ENCODE measurements around the gene GUCY2F.

The GUCY2F gene

GRCh38 chrX:109481986-109482385 lies at the start of gene GUCY2F:
Gene GUCY2F, minus strand, starts transcription at chrX:109482086. Its CDS starts 6,150 bp downstream, at chrX:109475936.
- no peak for DNase-seq

GRCh38 chrX:109519001-109519400 lies 37.1 kb upstream of the GUCY2F start:
- no peak for DNase-seq

- no peak for DNase-seq
Observed at GRCh38 chrX:109511113-109511512, 29.2 kb upstream of the GUCY2F start.

GRCh38 chrX:109508915-109509314 lies 27.0 kb upstream of the GUCY2F start:
- DNase-seq, result no peak

GRCh38 chrX:109501176-109501575 lies 19.3 kb upstream of the GUCY2F start:
- no peak for DNase-seq

GRCh38 chrX:109498434-109498833 lies 16.5 kb upstream of the GUCY2F start:
- DNase-seq, result no peak

- DNase-seq, result no peak
Observed at GRCh38 chrX:109489174-109489573, 7.3 kb upstream of the GUCY2F start.

- no peak for DNase-seq
Observed at GRCh38 chrX:109487640-109488039, 5.8 kb upstream of the GUCY2F start.

GRCh38 chrX:109485470-109486340 lies 3.8 kb upstream of the GUCY2F start:
- DNase-seq, result peak; percentile 56

- no peak for DNase-seq
Observed at GRCh38 chrX:109484886-109485285, 3.0 kb upstream of the GUCY2F start.

- no peak for DNase-seq
Observed at GRCh38 chrX:109475174-109475891, 6.6 kb downstream of the GUCY2F start.

GRCh38 chrX:109472939-109473735 lies 8.7 kb downstream of the GUCY2F start:
- DNase-seq, result no peak

GRCh38 chrX:109464231-109464630 lies 17.7 kb downstream of the GUCY2F start:
- no peak for DNase-seq

- DNase-seq, result no peak
Observed at GRCh38 chrX:109463784-109464183, 18.1 kb downstream of the GUCY2F start.

GRCh38 chrX:109448282-109448938 lies 33.5 kb downstream of the GUCY2F start:
- no peak for DNase-seq

- DNase-seq, result no peak
Observed at GRCh38 chrX:109441266-109441665, 40.6 kb downstream of the GUCY2F start.

- DNase-seq, result no peak
Observed at GRCh38 chrX:109440475-109440874, 41.4 kb downstream of the GUCY2F start.

- no peak for DNase-seq
Observed at GRCh38 chrX:109409181-109409580, 72.7 kb downstream of the GUCY2F start.

GRCh38 chrX:109403922-109404321 lies 78.0 kb downstream of the GUCY2F start:
- no peak for DNase-seq

- DNase-seq, result no peak
Observed at GRCh38 chrX:109399831-109400230, 82.1 kb downstream of the GUCY2F start.

- DNase-seq, result no peak
Observed at GRCh38 chrX:109398833-109399232, 83.1 kb downstream of the GUCY2F start.

GRCh38 chrX:109398061-109398460 lies 83.8 kb downstream of the GUCY2F start:
- DNase-seq, result no peak

GRCh38 chrX:109393859-109394258 lies 88.0 kb downstream of the GUCY2F start:
- DNase-seq, result no peak

Measured in CD4-positive, alpha-beta T cell treated with Interleukin-4 for 4 hours (primary cell).